Activated naive CD8-positive, alpha-beta T cell treated with anti-CD3 and anti-CD28 coated beads for 36 hours (primary cell): ENCODE measurements around the gene KCNQ1. TPM values are rescaled to one million over a fixed set of nuclear protein-coding genes. Genes with fewer than 3 reads are reported as not detected.

ENCODE experiments used
- DNase-seq: peaks from one replicate; pipeline ENCODE4 v3.0.0; 2021
- H3K27ac Mint-ChIP-seq: one replicate; pipeline ENCODE4 v1.8.0; 2022; ENCODE audit warnings: mild to moderate bottlenecking, moderate library complexity, mixed read lengths
- H3K27me3 Mint-ChIP-seq: one replicate; pipeline ENCODE4 v1.8.0; 2022; ENCODE audit warnings: mild to moderate bottlenecking, mixed read lengths
- H3K36me3 Mint-ChIP-seq: one replicate; pipeline ENCODE4 v1.8.0; 2021; ENCODE audit warnings: mild to moderate bottlenecking, mixed read lengths
- H3K4me1 Mint-ChIP-seq: one replicate; pipeline ENCODE4 v1.8.0; 2021; ENCODE audit warnings: mixed read lengths
- H3K4me3 Mint-ChIP-seq: one replicate; pipeline ENCODE4 v1.8.0; 2022; ENCODE audit warnings: mild to moderate bottlenecking, moderate library complexity, mixed read lengths
- H3K9me3 Mint-ChIP-seq: one replicate; pipeline ENCODE4 v1.8.0; 2022; ENCODE audit warnings: mixed read lengths
- total RNA-seq, 2 experiments: library from RNA; stranded (reverse); gene quantifications; one replicate each; pipeline ENCODE4 v1.2.3, GENCODE V29; 2021

The KCNQ1 gene
- total RNA-seq, 2 experiments from 2014 or later = 6.7 to 9.6 TPM

GRCh38 chr11:2775083-2775625 is 330.3 kb downstream of the KCNQ1 start:
- Mint-ChIP-seq H3K4me1 (peaks cover 22% of the 10 kb centered on the region), H3K27me3 (no peaks in the 10 kb centered on the region), H3K27ac (no peak overlapping the region)

GRCh38 chr11:2775626-2776350 is 331.0 kb downstream of the KCNQ1 start:
- no peak overlapping the region for H3K27ac Mint-ChIP-seq
- no peaks in the 10 kb centered on the region for H3K27me3 Mint-ChIP-seq
- peaks cover 22% of the 10 kb centered on the region for H3K4me1 Mint-ChIP-seq
- no peak overlapping the region for H3K4me3 Mint-ChIP-seq
- no peak for DNase-seq
- H3K36me3 Mint-ChIP-seq = no peaks in the 10 kb centered on the region
- no peaks in the 10 kb centered on the region for H3K9me3 Mint-ChIP-seq

More at GRCh38 chr11:2775083-2775625, 330.3 kb downstream of the KCNQ1 start:
- Mint-ChIP-seq H3K36me3 (no peaks in the 10 kb centered on the region), H3K4me3 (no peak overlapping the region), H3K9me3 (no peaks in the 10 kb centered on the region)
- DNase-seq = no peak

- Mint-ChIP-seq H3K9me3 (no peaks in the 10 kb centered on the region), H3K27ac (no peak overlapping the region), H3K36me3 (no peaks in the 10 kb centered on the region), H3K4me1 (peaks cover 22% of the 10 kb centered on the region), H3K4me3 (no peak overlapping the region), H3K27me3 (no peaks in the 10 kb centered on the region)
- DNase-seq = no peak
These were observed 331.7 kb downstream of the KCNQ1 start for GRCh38 chr11:2776351-2777061.

GRCh38 chr11:2777386-2777785 is 332.6 kb downstream of the KCNQ1 start:
- H3K4me1 Mint-ChIP-seq = peaks cover 20% of the 10 kb centered on the region
- H3K9me3 Mint-ChIP-seq = no peaks in the 10 kb centered on the region
- no peak overlapping the region for H3K27ac Mint-ChIP-seq
- no peaks in the 10 kb centered on the region for H3K36me3 Mint-ChIP-seq
- H3K27me3 Mint-ChIP-seq = no peaks in the 10 kb centered on the region
- H3K4me3 Mint-ChIP-seq = no peak overlapping the region
- no peak for DNase-seq

- no peak overlapping the region for H3K4me3 Mint-ChIP-seq
- peaks cover 13% of the 10 kb centered on the region for H3K4me1 Mint-ChIP-seq
- no peak overlapping the region for H3K27ac Mint-ChIP-seq
- no peaks in the 10 kb centered on the region for H3K36me3 Mint-ChIP-seq
- no peaks in the 10 kb centered on the region for H3K9me3 Mint-ChIP-seq
- no peaks in the 10 kb centered on the region for H3K27me3 Mint-ChIP-seq
- DNase-seq = no peak
These were observed 333.2 kb downstream of the KCNQ1 start for GRCh38 chr11:2777871-2778629.

GRCh38 chr11:2778630-2779498 is 334.1 kb downstream of the KCNQ1 start:
- no peak for DNase-seq
- no peaks in the 10 kb centered on the region for H3K9me3 Mint-ChIP-seq

GRCh38 chr11:2779499-2779980 is 334.7 kb downstream of the KCNQ1 start:
- no peak overlapping the region for H3K27ac Mint-ChIP-seq
- no peaks in the 10 kb centered on the region for H3K27me3 Mint-ChIP-seq
- H3K4me3 Mint-ChIP-seq = no peak overlapping the region
- no peaks in the 10 kb centered on the region for H3K36me3 Mint-ChIP-seq
- no peak for DNase-seq
- H3K9me3 Mint-ChIP-seq = no peaks in the 10 kb centered on the region
- H3K4me1 Mint-ChIP-seq = peaks cover 8% of the 10 kb centered on the region

More at GRCh38 chr11:2778630-2779498, 334.1 kb downstream of the KCNQ1 start:
- Mint-ChIP-seq H3K27me3 (no peaks in the 10 kb centered on the region), H3K27ac (no peak overlapping the region), H3K4me1 (peaks cover 13% of the 10 kb centered on the region), H3K4me3 (no peak overlapping the region), H3K36me3 (no peaks in the 10 kb centered on the region)

- no peaks in the 10 kb centered on the region for H3K9me3 Mint-ChIP-seq
- no peak for DNase-seq
- peaks cover 8% of the 10 kb centered on the region for H3K4me1 Mint-ChIP-seq
- H3K27me3 Mint-ChIP-seq = no peaks in the 10 kb centered on the region
- no peaks in the 10 kb centered on the region for H3K36me3 Mint-ChIP-seq
- no peak overlapping the region for H3K4me3 Mint-ChIP-seq
- H3K27ac Mint-ChIP-seq = no peak overlapping the region
These were observed 335.4 kb downstream of the KCNQ1 start for GRCh38 chr11:2779981-2780849.

GRCh38 chr11:2780850-2781407 is 336.1 kb downstream of the KCNQ1 start:
- no peaks in the 10 kb centered on the region for H3K27me3 Mint-ChIP-seq
- H3K9me3 Mint-ChIP-seq = no peaks in the 10 kb centered on the region
- H3K36me3 Mint-ChIP-seq = no peaks in the 10 kb centered on the region
- no peak overlapping the region for H3K4me3 Mint-ChIP-seq
- peaks cover 8% of the 10 kb centered on the region for H3K4me1 Mint-ChIP-seq
- DNase-seq = no peak
- no peak overlapping the region for H3K27ac Mint-ChIP-seq

- H3K36me3 Mint-ChIP-seq = peaks cover 3% of the 10 kb centered on the region
- DNase-seq = no peak
- no peaks in the 10 kb centered on the region for H3K9me3 Mint-ChIP-seq
- H3K4me3 Mint-ChIP-seq = no peak overlapping the region
- peaks cover 8% of the 10 kb centered on the region for H3K4me1 Mint-ChIP-seq
- H3K27me3 Mint-ChIP-seq = no peaks in the 10 kb centered on the region
- H3K27ac Mint-ChIP-seq = no peak overlapping the region
These were observed 336.8 kb downstream of the KCNQ1 start for GRCh38 chr11:2781408-2782274.

GRCh38 chr11:2782769-2783168 is 338.0 kb downstream of the KCNQ1 start:
- H3K36me3 Mint-ChIP-seq = peaks cover 3% of the 10 kb centered on the region
- H3K9me3 Mint-ChIP-seq = no peaks in the 10 kb centered on the region
- no peak for DNase-seq
- H3K4me3 Mint-ChIP-seq = no peak overlapping the region
- H3K27ac Mint-ChIP-seq = no peak overlapping the region
- no peaks in the 10 kb centered on the region for H3K27me3 Mint-ChIP-seq
- peaks cover 10% of the 10 kb centered on the region for H3K4me1 Mint-ChIP-seq

GRCh38 chr11:2783536-2784082 is 338.8 kb downstream of the KCNQ1 start:
- Mint-ChIP-seq H3K36me3 (peaks cover 3% of the 10 kb centered on the region), H3K27me3 (no peaks in the 10 kb centered on the region), H3K4me1 (peaks cover 10% of the 10 kb centered on the region), H3K27ac (no peak overlapping the region), H3K4me3 (no peak overlapping the region), H3K9me3 (no peaks in the 10 kb centered on the region)
- no peak for DNase-seq
